ENCODE data around the gene SLC5A10. TPM values are rescaled to one million over a fixed set of nuclear protein-coding genes. Genes with fewer than 3 reads are reported as not detected.
"Not testable (repeated sequence)": the region's sequence is repeated elsewhere in the genome, so short reads cannot be mapped to it uniquely, and the experiment has no call there.

The SLC5A10 gene
- 0.12 TPM for polyA plus RNA-seq (ENCODE audit: insufficient read length)

- no peak for DNase-seq
Measured at GRCh38 chr17:18951941-18952842, at the start of gene SLC5A10. Gene SLC5A10 (plus strand): TSS chr17:18952165. CDS start chr17:18952206, 41 bp downstream.

GRCh38 chr17:18904482-18904881 is 47.5 kb upstream of the SLC5A10 start:
- no peak for DNase-seq

DNA sequence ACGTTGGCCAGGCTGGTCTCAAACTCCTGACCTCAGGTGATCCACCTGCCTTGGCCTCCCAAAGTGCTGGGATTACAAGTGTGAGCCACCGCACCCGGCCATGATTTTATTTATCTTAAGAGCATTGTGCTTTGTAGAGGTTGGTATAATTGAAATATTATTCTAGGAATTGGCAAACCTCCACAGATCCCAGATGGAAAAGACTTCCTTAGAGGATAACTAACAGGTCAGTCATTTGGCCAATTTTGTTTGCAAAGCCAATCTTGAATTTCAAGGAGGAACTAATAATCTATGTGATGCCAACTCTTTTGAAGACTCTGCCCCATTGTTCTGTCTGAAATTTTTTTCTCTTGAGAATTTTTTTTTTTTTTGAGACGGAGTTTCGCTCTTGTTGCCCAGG is 46.7 kb upstream of the SLC5A10 start:
- no peak for DNase-seq

DNA sequence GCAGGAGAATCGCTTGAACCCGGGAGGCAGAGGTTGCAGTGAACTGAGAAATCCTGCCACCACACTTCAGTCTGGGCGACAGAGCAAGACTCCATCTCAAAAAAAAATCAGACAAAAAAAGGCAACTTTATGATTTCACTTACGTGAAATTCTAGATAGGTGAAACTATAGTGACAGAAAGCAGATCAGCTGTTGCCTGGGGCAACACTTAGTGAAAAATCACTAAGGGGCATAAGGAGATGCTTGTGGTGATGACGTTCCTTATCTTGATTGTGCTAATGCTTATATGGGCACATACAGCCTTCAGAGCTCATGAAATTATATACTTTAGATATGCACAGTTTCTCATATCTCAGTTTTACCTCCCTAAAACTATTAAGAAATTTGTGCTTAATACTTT is 41.6 kb upstream of the SLC5A10 start:
- no peak for DNase-seq

GRCh38 chr17:18910881-18911280 is 41.1 kb upstream of the SLC5A10 start:
- DNase-seq, result no peak

DNA sequence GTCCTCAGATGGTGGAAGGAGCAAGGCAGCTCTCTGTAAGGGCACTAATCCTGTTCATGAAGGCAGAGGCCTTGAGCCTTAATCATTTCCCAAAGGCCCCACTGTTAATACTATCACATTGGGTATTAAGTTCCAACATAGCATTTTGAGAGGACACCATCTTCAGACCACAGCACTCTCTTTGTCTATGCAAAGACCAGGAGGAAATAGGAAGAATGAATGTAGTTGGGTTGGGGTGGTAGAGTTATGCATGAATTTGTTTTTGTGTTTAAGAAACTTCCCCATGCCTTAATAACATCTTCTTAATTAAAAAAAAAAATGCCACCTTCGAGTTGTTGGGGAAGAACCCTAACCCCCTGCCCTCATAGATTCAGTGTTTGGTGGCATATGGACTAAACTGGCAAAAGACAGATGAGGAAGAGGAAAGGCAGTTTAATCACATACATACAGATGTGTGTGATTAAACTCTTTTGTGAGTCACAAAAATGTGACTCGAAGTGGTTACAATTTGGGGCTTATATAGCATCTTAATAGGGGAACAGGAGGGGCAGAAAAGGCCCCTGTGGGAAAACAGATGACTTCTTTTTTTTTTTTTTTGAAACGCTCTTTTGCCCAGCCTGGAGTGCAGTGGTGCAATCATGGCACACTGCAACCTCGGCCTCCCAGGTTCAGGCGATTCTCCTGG is 35.0 kb upstream of the SLC5A10 start:
- no peak for DNase-seq

GRCh38 chr17:18917506-18918032 is 34.4 kb upstream of the SLC5A10 start:
- no peak for DNase-seq

GRCh38 chr17:18919963-18920362 is 32.0 kb upstream of the SLC5A10 start:
- no peak for DNase-seq

- DNase-seq, result no peak
Measured at GRCh38 chr17:18920911-18921441, 31.0 kb upstream of the SLC5A10 start.

GRCh38 chr17:18921485-18921884 is 30.5 kb upstream of the SLC5A10 start:
- DNase-seq, result no peak

DNA sequence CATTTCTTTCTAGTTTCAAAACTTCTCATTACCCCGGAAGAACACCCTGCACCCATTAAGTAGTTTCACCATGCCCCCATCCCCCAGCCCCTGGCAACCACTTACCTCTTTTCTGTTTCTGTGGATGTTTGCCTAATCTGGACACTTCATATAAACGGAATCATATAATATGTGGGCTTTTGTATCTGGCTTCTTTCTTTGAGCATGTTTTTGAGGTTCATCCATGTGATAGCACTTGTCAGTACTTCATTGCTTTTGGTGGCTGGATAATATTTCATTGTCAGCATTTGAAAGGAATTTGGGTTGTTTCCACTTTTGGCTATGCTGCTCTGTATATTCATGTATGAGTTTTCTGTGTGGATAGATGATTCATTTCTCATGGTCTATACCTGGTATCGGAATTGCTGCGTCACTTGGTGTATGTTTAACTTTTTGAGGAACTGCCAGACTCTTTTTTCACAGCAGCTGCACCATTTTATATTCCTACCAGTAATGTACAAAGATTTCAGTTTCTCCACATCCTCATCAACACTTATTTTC is 30.0 kb upstream of the SLC5A10 start:
- DNase-seq, result no peak

- DNase-seq, result not testable (repeated sequence)
Measured at GRCh38 chr17:18922596-18922995, 29.4 kb upstream of the SLC5A10 start.

DNA sequence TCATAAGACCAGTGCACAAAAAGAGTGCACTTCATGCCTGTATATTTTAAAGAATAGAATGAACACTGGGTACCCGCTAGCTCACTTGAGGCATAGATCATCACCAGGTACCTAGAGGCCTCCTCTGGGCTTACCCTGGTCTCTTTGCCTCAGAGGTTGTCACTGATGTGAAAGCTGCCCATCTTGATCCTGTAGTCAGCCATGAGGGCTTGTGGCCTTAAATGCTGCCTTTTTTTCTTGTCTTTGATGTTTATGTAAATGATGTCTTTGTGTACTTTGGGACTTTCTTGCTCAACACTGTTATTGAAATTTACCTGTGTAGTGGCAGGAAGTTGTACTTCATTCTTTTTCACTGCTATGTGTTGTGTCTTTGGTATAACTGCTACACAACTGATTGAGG is 26.8 kb upstream of the SLC5A10 start:
- DNase-seq, result no peak

DNA sequence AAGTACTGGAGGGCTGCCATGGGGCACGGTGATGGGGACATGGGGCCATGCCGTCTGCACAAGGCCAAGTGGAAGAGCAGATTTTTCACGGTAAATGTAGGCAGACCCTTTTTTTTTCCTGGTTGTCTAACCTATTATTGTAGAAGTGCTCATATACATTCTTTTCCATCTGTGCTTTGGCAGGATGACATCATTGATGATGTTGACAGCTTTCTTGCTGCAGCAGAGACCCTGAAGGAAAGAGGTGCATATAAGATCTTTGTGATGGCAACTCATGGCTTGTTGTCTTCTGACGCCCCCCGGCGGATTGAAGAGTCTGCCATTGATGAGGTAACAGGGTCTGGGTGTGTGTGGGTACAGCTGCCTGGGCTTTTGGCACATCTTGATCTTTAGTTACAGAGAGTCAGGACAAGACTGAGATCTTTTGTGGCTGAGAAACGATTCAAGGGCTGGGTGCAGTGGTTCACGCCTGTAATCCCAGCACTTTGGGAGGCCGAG is 23.3 kb upstream of the SLC5A10 start:
- DNase-seq, result no peak

DNA sequence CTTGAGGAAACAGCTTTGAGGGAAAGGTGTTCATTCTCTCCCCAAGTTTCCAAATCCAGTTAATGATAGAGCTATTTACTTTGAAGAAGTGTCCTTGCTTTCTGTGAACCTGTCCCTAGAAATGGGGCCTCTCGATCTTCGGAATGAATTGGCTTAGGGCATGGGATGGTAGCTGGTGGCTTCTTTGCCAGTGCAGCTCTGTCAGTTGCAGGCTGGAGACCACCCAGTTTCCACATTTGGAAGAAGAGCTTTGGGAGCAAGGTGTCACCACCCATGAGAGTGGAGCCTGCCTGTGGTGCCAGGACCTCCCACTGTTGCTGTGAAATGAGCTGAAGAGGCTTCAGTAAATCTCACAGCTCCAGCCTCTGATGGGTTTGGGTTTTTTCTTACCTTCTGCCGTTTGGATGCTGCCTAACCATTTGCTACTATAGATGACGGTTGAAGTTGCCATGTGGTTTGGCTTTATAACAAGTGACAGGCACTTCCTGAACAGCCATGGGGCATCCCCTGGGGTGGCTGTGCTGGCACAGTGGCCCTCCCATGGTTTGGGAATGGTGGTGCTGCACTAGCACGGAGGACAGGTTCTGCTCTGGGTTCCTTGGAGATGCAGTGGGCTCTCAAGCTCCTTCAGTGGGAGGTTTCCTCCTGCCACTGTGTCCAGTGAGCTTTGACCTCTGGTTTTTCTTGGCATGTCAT is 19.5 kb upstream of the SLC5A10 start:
- DNase-seq, result no peak

GRCh38 chr17:18933102-18934058 is 18.6 kb upstream of the SLC5A10 start:
- DNase-seq, result no peak

- DNase-seq, result no peak
Measured at GRCh38 chr17:18937981-18938691, 13.8 kb upstream of the SLC5A10 start.

- no peak for DNase-seq
Measured at GRCh38 chr17:18938692-18939023, 13.3 kb upstream of the SLC5A10 start.

DNA sequence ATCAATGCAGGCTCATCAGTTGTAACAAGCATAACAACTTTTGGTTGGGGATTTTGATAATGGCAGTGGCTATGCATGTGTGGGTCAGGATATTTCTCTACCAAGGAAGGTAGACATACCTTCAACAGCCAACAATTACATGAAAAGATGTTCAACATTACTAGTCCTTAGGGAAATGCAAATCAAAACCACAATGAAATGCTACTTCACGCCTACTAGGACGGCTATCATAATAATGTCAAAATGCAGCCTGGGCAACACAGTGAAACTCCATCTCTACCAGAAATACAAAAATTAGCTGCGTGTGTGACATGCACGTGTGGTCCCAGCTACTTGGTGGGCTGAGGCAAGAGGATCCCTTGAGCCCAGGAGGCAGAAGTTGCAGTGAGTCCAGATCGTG is 7.3 kb upstream of the SLC5A10 start:
- DNase-seq, result no peak

GRCh38 chr17:18946536-18946935 is 5.4 kb upstream of the SLC5A10 start:
- DNase-seq, result no peak

Data from hindlimb muscle (tissue), 1 donor.